ENCODE measurements around the gene KCNC3. TPM values are rescaled to one million over a fixed set of nuclear protein-coding genes. Genes with fewer than 3 reads are reported as not detected.

Gene KCNC3
- total RNA-seq, 2 experiments from 2014 or later, result 7.4 to 23.4 TPM

- BruUV-seq (replicated peaks), result no TSS peak
- no peak for DNase-seq (ENCODE audit: low spot score)
- POLR2A ChIA-PET, result interaction anchor here (0.5 kb wide), 1 partner anchor 208 kb away, joined by 5 read pairs; no protein-coding TSS in a partner anchor
- H3K4me2 ChIP-seq (ENCODE audit: low read length), result no peak overlapping the region
- CTCF ChIA-PET (ENCODE audit: unreplicated experiment), result no interaction called here
- no peaks in the 10 kb centered on the region for H3K36me3 ChIP-seq (ENCODE audit: insufficient read depth, low read length)
- no peak overlapping the region for H3K4me3 ChIP-seq (ENCODE audit: low read depth, low read length, poor library complexity, severe bottlenecking)
- 0 out of 2 replicates have a peak, but pooled peaks cover 1% of the 10 kb centered on the region for H3K9me3 ChIP-seq (ENCODE audit: low read length)
- no peaks in the 10 kb centered on the region for H4K20me1 ChIP-seq (ENCODE audit: insufficient read depth, low read length)
- no peak overlapping the region for H3K27ac ChIP-seq (ENCODE audit: low read depth, low read length, poor library complexity, severe bottlenecking)
- H3K79me2 ChIP-seq (ENCODE audit: insufficient read depth, low read depth, low read length), result no peaks in the 10 kb centered on the region
- no peak overlapping the region for H2AFZ ChIP-seq (ENCODE audit: low read length)
- no peaks in the 10 kb centered on the region for H3K9me2 ChIP-seq (ENCODE audit: insufficient read depth, low read length)
- intact Hi-C loops (cut with micrococcal nuclease; ENCODE audit: unreplicated experiment), result no loop called here
- TF ChIP-seq EZH2phosphoT487 (IDR thresholded peaks at IDR 0.05; ENCODE audit: borderline replicate concordance, low read depth, low read length), result no peak
- TF ChIP-seq CTCF (conservative IDR thresholded peaks at IDR 0.05; ENCODE audit: low read length), result no peak
- peaks cover 3% of the 10 kb centered on the region for H3K4me1 ChIP-seq (ENCODE audit: insufficient read depth, low read length, poor library complexity, severe bottlenecking)
Observed at GRCh38 chr19:50280074-50280473, 49.1 kb downstream of the KCNC3 start.

GRCh38 chr19:50277966-50278580 lies 51.1 kb downstream of the KCNC3 start:
- BruUV-seq (replicated peaks), result no TSS peak
- no peak overlapping the region for H3K4me3 ChIP-seq (ENCODE audit: low read depth, low read length, poor library complexity, severe bottlenecking)
- no peaks in the 10 kb centered on the region for H3K9me3 ChIP-seq (ENCODE audit: low read length)
- H3K9me2 ChIP-seq (ENCODE audit: insufficient read depth, low read length), result no peaks in the 10 kb centered on the region
- no peak overlapping the region for H3K4me2 ChIP-seq (ENCODE audit: low read length)
- H3K27ac ChIP-seq (ENCODE audit: low read depth, low read length, poor library complexity, severe bottlenecking), result no peak overlapping the region
- H2AFZ ChIP-seq (ENCODE audit: low read length), result no peak overlapping the region
- POLR2A ChIA-PET, result no interaction called here
- H3K79me2 ChIP-seq (ENCODE audit: insufficient read depth, low read depth, low read length), result no peaks in the 10 kb centered on the region
- H4K20me1 ChIP-seq (ENCODE audit: insufficient read depth, low read length), result no peaks in the 10 kb centered on the region
- peaks cover 3% of the 10 kb centered on the region for H3K4me1 ChIP-seq (ENCODE audit: insufficient read depth, low read length, poor library complexity, severe bottlenecking)
- intact Hi-C loops (cut with micrococcal nuclease; ENCODE audit: unreplicated experiment), result no loop called here
- TF ChIP-seq CTCF (conservative IDR thresholded peaks at IDR 0.05; ENCODE audit: low read length), result no peak
- TF ChIP-seq EZH2phosphoT487 (IDR thresholded peaks at IDR 0.05; ENCODE audit: borderline replicate concordance, low read depth, low read length), result no peak
- no peaks in the 10 kb centered on the region for H3K36me3 ChIP-seq (ENCODE audit: insufficient read depth, low read length)
- CTCF ChIA-PET (ENCODE audit: unreplicated experiment), result no interaction called here
- DNase-seq (ENCODE audit: low spot score), result no peak

- Histone ChIP-seq H3K27ac (ENCODE audit: low read depth, low read length, poor library complexity, severe bottlenecking) (no peak overlapping the region), H3K4me2 (ENCODE audit: low read length) (no peak overlapping the region), H2AFZ (ENCODE audit: low read length) (no peak overlapping the region), H3K9me3 (ENCODE audit: low read length) (no peaks in the 10 kb centered on the region), H3K79me2 (ENCODE audit: insufficient read depth, low read depth, low read length) (no peaks in the 10 kb centered on the region), H3K4me3 (ENCODE audit: low read depth, low read length, poor library complexity, severe bottlenecking) (no peak overlapping the region), H3K36me3 (ENCODE audit: insufficient read depth, low read length) (no peaks in the 10 kb centered on the region), H4K20me1 (ENCODE audit: insufficient read depth, low read length) (no peaks in the 10 kb centered on the region), H3K4me1 (ENCODE audit: insufficient read depth, low read length, poor library complexity, severe bottlenecking) (peaks cover 7% of the 10 kb centered on the region), H3K9me2 (ENCODE audit: insufficient read depth, low read length) (no peaks in the 10 kb centered on the region)
- TF ChIP-seq CTCF (conservative IDR thresholded peaks at IDR 0.05; ENCODE audit: low read length) (no peak), EZH2phosphoT487 (IDR thresholded peaks at IDR 0.05; ENCODE audit: borderline replicate concordance, low read depth, low read length) (no peak)
- BruUV-seq (replicated peaks), result no TSS peak
- intact Hi-C loops (cut with micrococcal nuclease; ENCODE audit: unreplicated experiment), result no loop called here
- DNase-seq (ENCODE audit: low spot score), result no peak
- CTCF ChIA-PET (ENCODE audit: unreplicated experiment), result no interaction called here
- POLR2A ChIA-PET, result no interaction called here
Observed at GRCh38 chr19:50276370-50277063, 52.7 kb downstream of the KCNC3 start.
